Cardiac muscle cell (in vitro differentiated cells and primary cell): ENCODE measurements around the gene OR1J4. TPM values are rescaled to one million over a fixed set of nuclear protein-coding genes. Genes with fewer than 3 reads are reported as not detected.

ENCODE experiments used
- DNase-seq, 2 donors: peaks; one replicate each; pipeline versions ENCODE4 v3.0.0 to v3.0.0-alpha.2; 2010 to 2017; ENCODE audit warnings: low read depth in 1 of 2, low spot score in 1 of 2
- H3K27ac ChIP-seq: fragments of 200-600 bp; sonication (generic); 2 replicates; pipeline ENCODE4 v1.5.1; 2016
- H3K27me3 ChIP-seq: fragments of 200-600 bp; sonication (generic); 2 replicates; pipeline ENCODE4 v1.6.0; 2016; ENCODE audit warnings: control low read depth
- H3K36me3 ChIP-seq: fragments of 200-600 bp; sonication (generic); 2 replicates; pipeline ENCODE4 v1.5.1; 2016; ENCODE audit warnings: control low read depth
- H3K4me1 ChIP-seq: fragments of 200-600 bp; sonication (generic); 2 replicates; pipeline ENCODE4 v1.8.1; 2017; ENCODE audit warnings: low read depth, mild to moderate bottlenecking, mixed run types
- H3K4me3 ChIP-seq: fragments of 200-600 bp; sonication (generic); 2 replicates; pipeline ENCODE4 v1.5.1; 2016; ENCODE audit warnings: mild to moderate bottlenecking
- H3K9me3 ChIP-seq: fragments of 200-600 bp; sonication (generic); 2 replicates; pipeline ENCODE4 v1.5.1; 2017; ENCODE audit warnings: low read depth, mild to moderate bottlenecking, control low read depth
- CTCF ChIP-seq: IDR thresholded peaks from 2 replicates; pipeline ENCODE4 v1.5.1; 2012; ENCODE audit warnings: low read depth, mild to moderate bottlenecking, low read length
- polyA plus RNA-seq: library from polyadenylated mRNA; unstranded; fragments of >200 nt; fragmentation: Nextera tagmentation; extraction: Ambion mirVana; gene quantifications from 2 replicates; pipeline ENCODE4 v1.2.1, GENCODE V29; 2016
- total RNA-seq: library from RNA; depleted of rRNA; stranded (reverse); fragments of >200 nt; gene quantifications from 2 replicates; pipeline ENCODE4 v1.2.3, GENCODE V29; 2016

Gene OR1J4, protein sequence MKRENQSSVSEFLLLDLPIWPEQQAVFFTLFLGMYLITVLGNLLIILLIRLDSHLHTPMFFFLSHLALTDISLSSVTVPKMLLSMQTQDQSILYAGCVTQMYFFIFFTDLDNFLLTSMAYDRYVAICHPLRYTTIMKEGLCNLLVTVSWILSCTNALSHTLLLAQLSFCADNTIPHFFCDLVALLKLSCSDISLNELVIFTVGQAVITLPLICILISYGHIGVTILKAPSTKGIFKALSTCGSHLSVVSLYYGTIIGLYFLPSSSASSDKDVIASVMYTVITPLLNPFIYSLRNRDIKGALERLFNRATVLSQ
- total RNA-seq (not detected in 2 replicates), polyA plus RNA-seq (not detected in 2 replicates)

GRCh38 chr9:122518841-122519240, at the start of gene OR1J4:
Gene OR1J4 (plus strand): TSS chr9:122519141. CDS start chr9:122519141, 0 bp downstream.
- Histone ChIP-seq H3K4me3 (no peak within 1 kb of the TSS), H3K4me1 (no peaks in the 10 kb centered on the region), H3K27me3 (no peaks in the 10 kb centered on the region), H3K27ac (no peak within 1 kb of the TSS), H3K9me3 (no peaks in the 10 kb centered on the region), H3K36me3 (no peaks in the 10 kb centered on the region)
- no peak for DNase-seq
- TF ChIP-seq CTCF, result no peak

GRCh38 chr9:122474561-122474960, 44.4 kb upstream of the OR1J4 start:
- H3K27me3 ChIP-seq, result no peaks in the 10 kb centered on the region
- H3K36me3 ChIP-seq, result no peaks in the 10 kb centered on the region
- H3K27ac ChIP-seq, result no peak overlapping the region
- peaks cover 3% of the 10 kb centered on the region for H3K9me3 ChIP-seq
- H3K4me1 ChIP-seq, result no peaks in the 10 kb centered on the region
- TF ChIP-seq CTCF, result no peak
- DNase-seq, result no peak
- no peak overlapping the region for H3K4me3 ChIP-seq

- Histone ChIP-seq H3K27me3 (no peaks in the 10 kb centered on the region), H3K27ac (no peak overlapping the region), H3K4me3 (no peak overlapping the region), H3K4me1 (no peaks in the 10 kb centered on the region), H3K9me3 (peaks cover 3% of the 10 kb centered on the region), H3K36me3 (no peaks in the 10 kb centered on the region)
- DNase-seq, result no peak
- TF ChIP-seq CTCF, result no peak
Observed at GRCh38 chr9:122475717-122476116, 43.2 kb upstream of the OR1J4 start.

DNA sequence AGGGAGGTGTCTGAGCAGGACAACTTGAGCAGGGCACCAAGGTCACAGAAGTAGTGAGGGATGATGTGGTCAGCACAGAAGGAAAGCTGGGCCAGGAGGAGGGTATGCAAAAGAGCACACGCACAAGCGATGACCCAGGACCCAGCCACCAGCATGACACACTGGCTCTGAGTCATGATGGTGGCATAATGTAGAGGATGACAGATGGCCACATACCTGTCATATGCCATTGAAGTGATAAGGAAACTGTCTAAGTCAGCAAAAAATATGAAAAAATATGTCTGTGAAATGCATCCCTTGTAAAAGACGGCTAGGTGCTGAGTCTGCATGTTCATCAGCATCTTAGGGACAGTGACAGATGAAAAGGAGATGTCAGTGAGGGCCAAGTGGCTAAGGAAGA, 41.6 kb upstream of the OR1J4 start:
- H3K4me3 ChIP-seq, result no peak overlapping the region
- TF ChIP-seq CTCF, result no peak
- H3K36me3 ChIP-seq, result no peaks in the 10 kb centered on the region
- H3K9me3 ChIP-seq, result peaks cover 3% of the 10 kb centered on the region
- no peak for DNase-seq
- no peak overlapping the region for H3K27ac ChIP-seq
- H3K4me1 ChIP-seq, result no peaks in the 10 kb centered on the region
- H3K27me3 ChIP-seq, result no peaks in the 10 kb centered on the region

GRCh38 chr9:122477826-122478225, 41.1 kb upstream of the OR1J4 start, which contains the start of gene OR1J1:
Gene OR1J1 (minus strand): TSS chr9:122477926. CDS start chr9:122477926, 0 bp downstream.
- H3K4me3 ChIP-seq, result no peak within 1 kb of the TSS
- H3K4me1 ChIP-seq, result no peaks in the 10 kb centered on the region
- no peaks in the 10 kb centered on the region for H3K27me3 ChIP-seq
- no peak within 1 kb of the TSS for H3K27ac ChIP-seq
- H3K36me3 ChIP-seq, result no peaks in the 10 kb centered on the region
- TF ChIP-seq CTCF, result no peak
- no peak for DNase-seq
- peaks cover 3% of the 10 kb centered on the region for H3K9me3 ChIP-seq
